Liver (tissue), 9 donors: ENCODE measurements around the gene TMEM204. TPM values are rescaled to one million over a fixed set of nuclear protein-coding genes. Genes with fewer than 3 reads are reported as not detected.

Source experiments
- DNase-seq: peaks from one replicate; pipeline ENCODE4 v3.0.0-alpha.2; 2017; ENCODE audit warnings: low spot score
- H3K27ac ChIP-seq, 2 donors: one replicate each; pipeline ENCODE4 v1.7.0; 2013; ENCODE audit warnings: inconsistent platforms in 2 of 2, low read length in 2 of 2, control low read depth in 1 of 2, low read depth in 1 of 2, mild to moderate bottlenecking in 1 of 2
- H3K27me3 ChIP-seq, 4 donors: one replicate each; pipeline versions ENCODE4 v1.6.1 to v1.7.0; 2013; ENCODE audit warnings: low read length in 3 of 4, inconsistent platforms in 1 of 4, mild to moderate bottlenecking in 1 of 4, moderate library complexity in 1 of 4; ENCODE audit not compliant: control insufficient read depth in 4 of 4, insufficient read depth in 4 of 4
- H3K36me3 ChIP-seq, 4 donors: one replicate each; pipeline versions ENCODE4 v1.6.1 to v1.7.0; 2013; ENCODE audit warnings: low read length in 3 of 4, mild to moderate bottlenecking in 3 of 4, low read depth in 1 of 4, moderate library complexity in 1 of 4; ENCODE audit not compliant: control insufficient read depth in 4 of 4, insufficient read depth in 3 of 4
- H3K4me1 ChIP-seq, 4 donors: one replicate each; pipeline versions ENCODE4 v1.6.1 to v1.7.0; 2013; ENCODE audit warnings: low read length in 3 of 4, mild to moderate bottlenecking in 3 of 4, moderate library complexity in 1 of 4; ENCODE audit not compliant: control insufficient read depth in 4 of 4, insufficient read depth in 4 of 4
- H3K4me3 ChIP-seq, 3 donors: one replicate each; pipeline versions ENCODE4 v1.6.1 to v1.7.0; 2013; ENCODE audit warnings: low read length in 3 of 3, control low read depth in 1 of 3, low read depth in 1 of 3, mild to moderate bottlenecking in 1 of 3
- H3K9ac ChIP-seq, 2 donors: one replicate each; pipeline ENCODE4 v1.7.0; 2013; ENCODE audit warnings: low read length in 2 of 2, mild to moderate bottlenecking in 2 of 2, moderate library complexity in 2 of 2, control low read depth in 1 of 2, low read depth in 1 of 2
- H3K9me3 ChIP-seq, 4 donors: one replicate each; pipeline versions ENCODE4 v1.6.1 to v1.7.0; 2013; ENCODE audit warnings: low read length in 3 of 4; ENCODE audit not compliant: control insufficient read depth in 4 of 4
- ATF3 ChIP-seq: IDR thresholded peaks from 2 replicates; pipeline ENCODE4 v1.6.1; 2016; ENCODE audit warnings: antibody characterized with exemption
- CTCF ChIP-seq: fragments of 150-350 bp; IDR thresholded peaks from 2 replicates; pipeline ENCODE4 v1.5.1; 2017; ENCODE audit warnings: improper control_type of control experiment, low read depth, low read length; ENCODE audit not compliant: missing input control
- EGR1 ChIP-seq, 2 donors: IDR thresholded peaks; 2 replicates each; pipeline ENCODE4 v1.6.1; 2016 to 2018; ENCODE audit warnings: antibody characterized with exemption in 2 of 2, low read depth in 2 of 2
- FOXA1 ChIP-seq: IDR thresholded peaks from 2 replicates; pipeline ENCODE4 v1.6.1; 2016; ENCODE audit warnings: antibody characterized with exemption
- GABPA ChIP-seq, 2 donors: IDR thresholded peaks in 1 of 2; conservative IDR thresholded peaks in 1 of 2; 2 replicates each; pipeline ENCODE4 v1.6.1; 2016; ENCODE audit warnings: antibody characterized with exemption in 2 of 2, mild to moderate bottlenecking in 1 of 2, moderate library complexity in 1 of 2
- HNF4A ChIP-seq, 2 donors: conservative IDR thresholded peaks; 2 replicates each; pipeline ENCODE4 v1.6.1; 2016; ENCODE audit warnings: antibody characterized with exemption in 2 of 2, mild to moderate bottlenecking in 2 of 2
- HNF4G ChIP-seq: IDR thresholded peaks from 2 replicates; pipeline ENCODE4 v1.6.1; 2016; ENCODE audit warnings: antibody characterized with exemption
- JUND ChIP-seq, 2 donors: IDR thresholded peaks; 2 replicates each; pipeline ENCODE4 v1.6.1; 2016; ENCODE audit warnings: antibody characterized with exemption in 2 of 2
- MAX ChIP-seq: IDR thresholded peaks from 2 replicates; pipeline ENCODE4 v1.6.1; 2016; ENCODE audit warnings: antibody characterized with exemption
- NR2F2 ChIP-seq: IDR thresholded peaks from 2 replicates; pipeline ENCODE4 v1.6.1; 2016; ENCODE audit warnings: antibody characterized with exemption
- RAD21 ChIP-seq, 2 donors: IDR thresholded peaks; 2 replicates each; pipeline ENCODE4 v1.6.1; 2016; ENCODE audit warnings: antibody characterized with exemption in 2 of 2, mild to moderate bottlenecking in 2 of 2
- REST ChIP-seq: IDR thresholded peaks from 2 replicates; pipeline ENCODE4 v1.6.1; 2016; ENCODE audit warnings: antibody characterized with exemption, mild to moderate bottlenecking
- RXRA ChIP-seq, 2 donors: IDR thresholded peaks; 2 replicates each; pipeline ENCODE4 v1.6.1; 2017 to 2018; ENCODE audit warnings: antibody characterized with exemption in 2 of 2, mild to moderate bottlenecking in 1 of 2
- SP1 ChIP-seq: IDR thresholded peaks from 2 replicates; pipeline ENCODE4 v1.6.1; 2018; ENCODE audit warnings: antibody characterized with exemption, mild to moderate bottlenecking
- TAF1 ChIP-seq: conservative IDR thresholded peaks from 2 replicates; pipeline ENCODE4 v1.6.1; 2016; ENCODE audit warnings: antibody characterized with exemption, mild to moderate bottlenecking
- YY1 ChIP-seq: IDR thresholded peaks from 2 replicates; pipeline ENCODE4 v1.6.1; 2016; ENCODE audit warnings: antibody characterized with exemption, mild to moderate bottlenecking
- ZBTB33 ChIP-seq: IDR thresholded peaks from 2 replicates; pipeline ENCODE4 v1.6.1; 2016; ENCODE audit warnings: antibody characterized with exemption
- WGBS: extraction: QIAGEN DNeasy Blood & Tissue Kit; methylation state at CpG from one replicate; pipeline ENCODE4 v1.1.7; 2013; 5-methylcytosine and 5-hydroxymethylcytosine counted together
- polyA plus RNA-seq, 2 donors: library from polyadenylated mRNA; stranded (reverse) in 1 of 2; unstranded in 1 of 2; fragments of 200-250 nt in 1 of 2; fragments of >200 nt in 1 of 2; fragmentation: Nextera tagmentation in 1 of 2; extraction: Ambion mirVana in 1 of 2; gene quantifications; one replicate each; pipeline versions ENCODE4 v1.2.1 to v1.2.3, GENCODE V29; 2013 to 2015
- total RNA-seq, 2 donors: library from RNA; depleted of rRNA; stranded (reverse); fragments of >200 nt; gene quantifications; one replicate each; pipeline ENCODE4 v1.2.3, GENCODE V29; 2014
- donor health status: healthy.
- donor health status: healthy.
- donor health status: healthy.
- donor health status: healthy.
- donor health status: healthy.

Gene TMEM204
- total and polyA plus RNA-seq, 4 donors: 3.5 to 14.4 (median 10.7) TPM

GRCh38 chr16:1528921-1529537 lies 4.4 kb upstream of the TMEM204 start:
- no peak overlapping the region for H3K27ac ChIP-seq
- DNase-seq: no peak

GRCh38 chr16:1530349-1530882 lies 3.0 kb upstream of the TMEM204 start:
- WGBS: 90% methylated on average over 27 of the region's 27 CpGs
- Histone ChIP-seq H3K9ac (no peak overlapping the region), H3K27ac (peak overlapping the region; percentile 44 to 63), H3K27me3 (no peaks in the 10 kb centered on the region), H3K9me3 (no peaks in the 10 kb centered on the region), H3K4me3 (no peak overlapping the region), H3K36me3 (peaks cover 0 to 4% (median 0%) of the 10 kb centered on the region in 4 donors), H3K4me1 (peaks cover 0 to 5% (median 0%) of the 10 kb centered on the region in 4 donors)
- TF ChIP-seq TAF1: no peak
- TF ChIP-seq JUND (IDR thresholded peaks at IDR 0.05): no peak
- no peak for TF ChIP-seq ZBTB33
- TF ChIP-seq HNF4G: no peak
- TF ChIP-seq SP1: no peak
- TF ChIP-seq RAD21 (IDR thresholded peaks at IDR 0.05): no peak
- TF ChIP-seq MAX: no peak
- TF ChIP-seq CTCF: no peak
- TF ChIP-seq EGR1 (IDR thresholded peaks at IDR 0.05; ENCODE audit: low read depth in 2 of 2): no peak
- TF ChIP-seq YY1: no peak
- TF ChIP-seq REST: no peak
- TF ChIP-seq RXRA (IDR thresholded peaks at IDR 0.05): no peak
- TF ChIP-seq ATF3: no peak
- TF ChIP-seq HNF4A (conservative IDR thresholded peaks at IDR 0.05): no peak
- no peak for TF ChIP-seq NR2F2
- no peak for DNase-seq

More at GRCh38 chr16:1528921-1529537, 4.4 kb upstream of the TMEM204 start:
- no peak overlapping the region for H3K4me3 ChIP-seq
- 96% methylated on average over 29 of the region's 29 CpGs for WGBS
- TF ChIP-seq YY1 (no peak), RAD21 (IDR thresholded peaks at IDR 0.05) (no peak), JUND (IDR thresholded peaks at IDR 0.05) (no peak), RXRA (IDR thresholded peaks at IDR 0.05) (no peak), ATF3 (no peak), HNF4A (conservative IDR thresholded peaks at IDR 0.05) (no peak), FOXA1 (no peak), GABPA (IDR thresholded peaks at IDR 0.05 in 1 of 2, conservative IDR thresholded peaks at IDR 0.05 in 1 of 2) (no peak), MAX (no peak), NR2F2 (no peak)
- H3K9me3 ChIP-seq: no peaks in the 10 kb centered on the region
- H3K4me1 ChIP-seq: peaks cover 0 to 5% (median 0%) of the 10 kb centered on the region in 4 donors
- peaks cover 0 to 4% (median under 1%) of the 10 kb centered on the region in 4 donors for H3K36me3 ChIP-seq
- H3K27me3 ChIP-seq: no peaks in the 10 kb centered on the region
- H3K9ac ChIP-seq: no peak overlapping the region
